Glomerular visceral epithelial cell (primary cell): Measurements from ENCODE around the gene RELT.
A peak's percentile ranks its signal among the peaks of the same experiment; 100 is the strongest.

Experiments
- DNase-seq: peaks from one replicate; pipeline ENCODE4 v3.0.0-alpha.2; 2016; ENCODE audit errors: extremely low spot score

The RELT gene

GRCh38 chr11:73376803-73377629, 817 bp downstream of the RELT start:
- DNase-seq: peak; percentile 78

GRCh38 chr11:73379189-73379880, 3.1 kb downstream of the RELT start:
- no peak for DNase-seq

GRCh38 chr11:73380331-73380730, 4.1 kb downstream of the RELT start:
- DNase-seq: no peak

- DNase-seq: no peak
Observed at GRCh38 chr11:73380897-73381410, 4.8 kb downstream of the RELT start.

GRCh38 chr11:73381589-73381988, 5.4 kb downstream of the RELT start:
- DNase-seq: no peak

GRCh38 chr11:73382183-73382582, 6.0 kb downstream of the RELT start:
- DNase-seq: no peak

- no peak for DNase-seq
Observed at GRCh38 chr11:73382747-73383146, 6.5 kb downstream of the RELT start.

- DNase-seq: peak; percentile 54
Observed at GRCh38 chr11:73383249-73384124, 7.3 kb downstream of the RELT start.

- DNase-seq: no peak
Observed at GRCh38 chr11:73384125-73384441, 7.9 kb downstream of the RELT start.

GRCh38 chr11:73384531-73384871, 8.3 kb downstream of the RELT start:
- DNase-seq: no peak

- DNase-seq: no peak
Observed at GRCh38 chr11:73384872-73385689, 8.9 kb downstream of the RELT start.

GRCh38 chr11:73386016-73386415, 9.8 kb downstream of the RELT start:
- DNase-seq: no peak

- DNase-seq: no peak
Observed at GRCh38 chr11:73386546-73386945, 10.3 kb downstream of the RELT start.

GRCh38 chr11:73387594-73388264, 11.5 kb downstream of the RELT start:
- no peak for DNase-seq

- DNase-seq: no peak
Observed at GRCh38 chr11:73388265-73389133, 12.3 kb downstream of the RELT start.

- no peak for DNase-seq
Observed at GRCh38 chr11:73389134-73389525, 12.9 kb downstream of the RELT start.

GRCh38 chr11:73389916-73390315, 13.7 kb downstream of the RELT start:
- peak; percentile 30 for DNase-seq

- DNase-seq: no peak
Observed at GRCh38 chr11:73390601-73391565, 14.7 kb downstream of the RELT start.

GRCh38 chr11:73391665-73392064, 15.5 kb downstream of the RELT start:
- DNase-seq: no peak
